HepG2 (cell line): ENCODE results near the gene ZNRD2. TPM values are rescaled to one million over a fixed set of nuclear protein-coding genes. Genes with fewer than 3 reads are reported as not detected.
A peak's percentile ranks its signal among the peaks of the same experiment; 100 is the strongest.

Source experiments
- CREM ChIP-seq, 2 experiments: sonication (generic) in 1 of 2; formaldehyde crosslinking in 1 of 2; IDR thresholded peaks; 2 replicates each; pipeline versions ENCODE4 v1.4.0 to v1.6.1; 2016 to 2020; ENCODE audit warnings: antibody characterized with exemption in 1 of 2, mild to moderate bottlenecking in 1 of 2, missing genetic modification reagents in 1 of 2
- EEA1 ChIP-seq: sonication (generic); formaldehyde crosslinking; IDR thresholded peaks from 2 replicates; pipeline ENCODE4 v1.5.1; 2020; ENCODE audit warnings: mild to moderate bottlenecking, missing genetic modification reagents, borderline replicate concordance
- GATAD2A ChIP-seq: IDR thresholded peaks from 2 replicates; pipeline ENCODE4 v1.6.1; 2016
- HBP1 ChIP-seq: IDR thresholded peaks from 2 replicates; pipeline ENCODE4 v1.6.1; 2016; ENCODE audit warnings: low read depth, control low read depth
- HMG20A ChIP-seq: IDR thresholded peaks from 2 replicates; pipeline ENCODE4 v1.6.1; 2016; ENCODE audit warnings: borderline replicate concordance
- KAT8 ChIP-seq: IDR thresholded peaks from 2 replicates; pipeline ENCODE4 v1.6.1; 2016; ENCODE audit warnings: missing genetic modification reagents, missing compliant biosample characterization
- KMT2A ChIP-seq: sonication (generic); formaldehyde crosslinking; IDR thresholded peaks from 2 replicates; pipeline ENCODE4 v1.4.0; 2020; ENCODE audit warnings: missing genetic modification reagents
- MAX ChIP-seq: IDR thresholded peaks from 2 replicates; pipeline ENCODE4 v1.6.1; 2012; ENCODE audit warnings: inconsistent platforms
- MAZ ChIP-seq, 2 experiments: sonication (generic) in 1 of 2; formaldehyde crosslinking in 1 of 2; IDR thresholded peaks; 2 replicates each; pipeline versions ENCODE4 v1.5.0 to v1.6.1; 2012 to 2020; ENCODE audit warnings: low read depth in 2 of 2, mild to moderate bottlenecking in 2 of 2, borderline replicate concordance in 1 of 2, improper control_type of control experiment in 1 of 2, low read length in 1 of 2, missing genetic modification reagents in 1 of 2, moderate library complexity in 1 of 2
- MEIS2 ChIP-seq: sonication (generic); formaldehyde crosslinking; IDR thresholded peaks from 2 replicates; pipeline ENCODE4 v1.9.0; 2021; ENCODE audit warnings: mild to moderate bottlenecking, missing genetic modification reagents
- NCOR1 ChIP-seq: fragments of 200-600 bp; sonication (generic); IDR thresholded peaks from 2 replicates; pipeline ENCODE4 v1.7.0; 2017; ENCODE audit warnings: antibody characterized with exemption, low read length, borderline replicate concordance
- NFKB2 ChIP-seq: sonication (generic); formaldehyde crosslinking; IDR thresholded peaks from 2 replicates; pipeline ENCODE4 v1.4.0; 2020; ENCODE audit warnings: missing genetic modification reagents, borderline replicate concordance
- NR3C1 ChIP-seq: sonication (generic); formaldehyde crosslinking; IDR thresholded peaks from 2 replicates; pipeline ENCODE4 v1.4.0; 2020; ENCODE audit warnings: missing genetic modification reagents
- POLR2AphosphoS2 ChIP-seq: IDR thresholded peaks from 2 replicates; pipeline ENCODE4 v1.6.1; 2011; ENCODE audit warnings: low read depth, low read length, improper control_type of control experiment
- RXRA ChIP-seq: sonication (generic); formaldehyde crosslinking; IDR thresholded peaks from 2 replicates; pipeline ENCODE4 v1.5.1; 2020; ENCODE audit warnings: missing genetic modification reagents
- RXRB ChIP-seq: IDR thresholded peaks from 2 replicates; pipeline ENCODE4 v1.6.1; 2016; ENCODE audit warnings: borderline replicate concordance, missing genetic modification reagents, missing compliant biosample characterization
- SIN3A ChIP-seq: IDR thresholded peaks from 2 replicates; pipeline ENCODE4 v1.6.1; 2011; ENCODE audit warnings: low read depth, mild to moderate bottlenecking, control low read depth, low read length, borderline replicate concordance
- STAG1 ChIP-seq: sonication (generic); formaldehyde crosslinking; IDR thresholded peaks from 2 replicates; pipeline ENCODE4 v1.4.0; 2020; ENCODE audit warnings: missing genetic modification reagents
- SUZ12 ChIP-seq: fragments of 150-350 bp; IDR thresholded peaks from 2 replicates; pipeline ENCODE4 v1.6.1; 2014; ENCODE audit warnings: low read depth, low read length
- XRCC5 ChIP-seq: fragments of 200-400 bp; formaldehyde crosslinking; optimal IDR thresholded peaks from 2 replicates; pipeline ENCODE3; 2017; ENCODE audit warnings: mild to moderate bottlenecking, low read length
- ZBTB38 ChIP-seq: sonication (generic); formaldehyde crosslinking; IDR thresholded peaks from 2 replicates; pipeline ENCODE4 v1.5.1; 2020; ENCODE audit warnings: mild to moderate bottlenecking, missing genetic modification reagents
- ZNF30 ChIP-seq: sonication (generic); formaldehyde crosslinking; IDR thresholded peaks from 2 replicates; pipeline ENCODE4 v1.5.0; 2020; ENCODE audit warnings: mild to moderate bottlenecking, missing genetic modification reagents
- polyA plus RNA-seq, 8 experiments: library from polyadenylated mRNA; depleted of rRNA in 3 of 8; stranded (reverse) in 7 of 8; unstranded in 1 of 8; fragments of >200 nt; fragmentation: Illumina TruSeq in 4 of 8; extraction: Trizol in 4 of 8; gene quantifications; 2 replicates each; pipeline versions ENCODE4 v1.2.1 to v1.2.3, GENCODE V29; 2011 to 2016; ENCODE audit warnings: low read depth in 4 of 8, missing spikeins in 1 of 8, mixed read lengths in 1 of 8; ENCODE audit not compliant: insufficient read depth in 1 of 8
- total RNA-seq, 5 experiments: library from RNA; depleted of rRNA; stranded (reverse); fragments of >200 nt; fragmentation: Illumina TruSeq; extraction: Trizol; gene quantifications; 2 replicates each; pipeline ENCODE4 v1.2.3, GENCODE V29; 2016; ENCODE audit warnings: low read depth in 1 of 5
- TF ChIP-seq, protein P1 (sequence below): sonication (generic); formaldehyde crosslinking; IDR thresholded peaks from 2 replicates; pipeline ENCODE4 v1.9.0; 2022; ENCODE audit warnings: low read depth, missing genetic modification reagents
- TF ChIP-seq, protein P2 (sequence below): sonication (generic); formaldehyde crosslinking; IDR thresholded peaks from 2 replicates; pipeline ENCODE4 v1.8.1; 2022; ENCODE audit warnings: mild to moderate bottlenecking, missing genetic modification reagents
- TF ChIP-seq, protein P3 (sequence below): sonication (generic); formaldehyde crosslinking; IDR thresholded peaks from 2 replicates; pipeline ENCODE4 v1.8.0; 2022; ENCODE audit warnings: missing genetic modification reagents, mild to moderate bottlenecking, borderline replicate concordance

Gene ZNRD2
- total and polyA plus RNA-seq, 2 of the 13 experiments (the other 11 are each of a cell fraction or from before 2014, with no cell fraction given), result 29.2 to 34.0 TPM

DNA sequence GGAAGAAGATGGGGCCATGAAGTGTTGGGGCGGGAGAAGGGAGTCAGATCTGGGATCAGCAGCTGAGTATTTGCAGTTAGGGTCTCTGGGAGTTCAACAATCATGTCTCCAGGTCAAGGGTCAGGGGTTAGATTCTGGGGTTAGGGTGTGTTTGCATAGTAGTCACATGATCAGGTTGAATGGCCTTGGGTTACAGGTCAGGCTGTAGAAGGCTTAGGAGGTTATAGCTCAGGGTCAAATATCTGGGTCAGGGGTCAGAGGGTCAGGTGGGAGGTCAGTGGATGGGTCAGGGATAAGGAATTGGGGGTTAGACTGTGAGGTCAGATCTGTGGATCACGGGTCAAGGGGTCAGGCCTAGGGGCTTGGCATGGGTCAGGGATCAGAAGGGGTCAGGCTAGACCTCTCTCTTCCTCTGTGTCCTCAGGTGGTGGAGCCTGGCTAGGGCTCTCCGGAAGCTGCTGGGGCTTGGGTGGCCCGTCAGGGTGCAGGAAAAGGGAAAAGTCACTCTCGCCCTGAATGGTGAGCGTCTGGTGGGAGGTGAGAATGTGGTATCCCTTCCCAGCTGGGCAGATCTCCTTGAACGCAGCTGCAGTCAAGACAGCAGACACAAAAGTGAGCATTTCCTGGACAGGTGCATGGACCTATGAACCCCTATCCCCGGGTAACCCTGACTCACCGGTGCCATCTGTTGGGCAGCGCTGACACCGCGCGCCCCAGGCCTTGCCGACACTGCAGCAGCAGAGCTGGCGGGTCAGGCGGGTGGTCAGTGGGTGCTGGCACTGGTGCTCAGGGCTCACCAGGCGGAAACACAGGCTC, 18.5 kb upstream of the ZNRD2 start (continued):
- TF ChIP-seq, protein P1, sequence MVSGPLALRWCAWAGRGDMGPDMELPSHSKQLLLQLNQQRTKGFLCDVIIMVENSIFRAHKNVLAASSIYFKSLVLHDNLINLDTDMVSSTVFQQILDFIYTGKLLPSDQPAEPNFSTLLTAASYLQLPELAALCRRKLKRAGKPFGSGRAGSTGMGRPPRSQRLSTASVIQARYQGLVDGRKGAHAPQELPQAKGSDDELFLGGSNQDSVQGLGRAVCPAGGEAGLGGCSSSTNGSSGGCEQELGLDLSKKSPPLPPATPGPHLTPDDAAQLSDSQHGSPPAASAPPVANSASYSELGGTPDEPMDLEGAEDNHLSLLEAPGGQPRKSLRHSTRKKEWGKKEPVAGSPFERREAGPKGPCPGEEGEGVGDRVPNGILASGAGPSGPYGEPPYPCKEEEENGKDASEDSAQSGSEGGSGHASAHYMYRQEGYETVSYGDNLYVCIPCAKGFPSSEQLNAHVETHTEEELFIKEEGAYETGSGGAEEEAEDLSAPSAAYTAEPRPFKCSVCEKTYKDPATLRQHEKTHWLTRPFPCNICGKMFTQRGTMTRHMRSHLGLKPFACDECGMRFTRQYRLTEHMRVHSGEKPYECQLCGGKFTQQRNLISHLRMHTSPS (CRISPR knock-in tag), result peak; percentile 85
- TF ChIP-seq XRCC5, result peak; percentile 43
- TF ChIP-seq RXRB (CRISPR knock-in tag), result peak; percentile 98
- peak; percentile 100 for TF ChIP-seq ZBTB38 (CRISPR knock-in tag)
- TF ChIP-seq NFKB2 (CRISPR knock-in tag), result 0 out of 2 replicates have a peak, but pooled peaks have one; percentile 31
- TF ChIP-seq CREM (IDR thresholded peaks at IDR 0.05), result no peak
- no peak for TF ChIP-seq CREM (CRISPR knock-in tag; IDR thresholded peaks at IDR 0.05)
- no peak for TF ChIP-seq KMT2A (CRISPR knock-in tag)
- peak; percentile 83 for TF ChIP-seq NCOR1
- TF ChIP-seq HMG20A (CRISPR knock-in tag), result 0 out of 2 replicates have a peak, but pooled peaks have one; percentile 23
- TF ChIP-seq ZNF30 (CRISPR knock-in tag), result no peak
- no peak for TF ChIP-seq NR3C1 (CRISPR knock-in tag)
- TF ChIP-seq RXRA (CRISPR knock-in tag), result peak; percentile 100
- TF ChIP-seq GATAD2A (CRISPR knock-in tag), result peak; percentile 57
- no peak for TF ChIP-seq MEIS2 (CRISPR knock-in tag)
- TF ChIP-seq, protein P2, sequence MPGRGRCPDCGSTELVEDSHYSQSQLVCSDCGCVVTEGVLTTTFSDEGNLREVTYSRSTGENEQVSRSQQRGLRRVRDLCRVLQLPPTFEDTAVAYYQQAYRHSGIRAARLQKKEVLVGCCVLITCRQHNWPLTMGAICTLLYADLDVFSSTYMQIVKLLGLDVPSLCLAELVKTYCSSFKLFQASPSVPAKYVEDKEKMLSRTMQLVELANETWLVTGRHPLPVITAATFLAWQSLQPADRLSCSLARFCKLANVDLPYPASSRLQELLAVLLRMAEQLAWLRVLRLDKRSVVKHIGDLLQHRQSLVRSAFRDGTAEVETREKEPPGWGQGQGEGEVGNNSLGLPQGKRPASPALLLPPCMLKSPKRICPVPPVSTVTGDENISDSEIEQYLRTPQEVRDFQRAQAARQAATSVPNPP (CRISPR knock-in tag), result no peak
- TF ChIP-seq, protein P3, sequence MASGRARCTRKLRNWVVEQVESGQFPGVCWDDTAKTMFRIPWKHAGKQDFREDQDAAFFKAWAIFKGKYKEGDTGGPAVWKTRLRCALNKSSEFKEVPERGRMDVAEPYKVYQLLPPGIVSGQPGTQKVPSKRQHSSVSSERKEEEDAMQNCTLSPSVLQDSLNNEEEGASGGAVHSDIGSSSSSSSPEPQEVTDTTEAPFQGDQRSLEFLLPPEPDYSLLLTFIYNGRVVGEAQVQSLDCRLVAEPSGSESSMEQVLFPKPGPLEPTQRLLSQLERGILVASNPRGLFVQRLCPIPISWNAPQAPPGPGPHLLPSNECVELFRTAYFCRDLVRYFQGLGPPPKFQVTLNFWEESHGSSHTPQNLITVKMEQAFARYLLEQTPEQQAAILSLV (CRISPR knock-in tag), result 0 out of 2 replicates have a peak, but pooled peaks have one; percentile 17
- TF ChIP-seq SIN3A, result 0 out of 2 replicates have a peak, but pooled peaks have one; percentile 36
- TF ChIP-seq SUZ12, result no peak
- TF ChIP-seq POLR2AphosphoS2, result no peak
- TF ChIP-seq MAX, result 0 out of 2 replicates have a peak, but pooled peaks have one; percentile 42
- no peak for TF ChIP-seq HBP1 (CRISPR knock-in tag)
- TF ChIP-seq EEA1 (CRISPR knock-in tag), result 0 out of 2 replicates have a peak, but pooled peaks have one; percentile 19
- TF ChIP-seq STAG1 (CRISPR knock-in tag), result peak; percentile 54
- TF ChIP-seq MAZ (IDR thresholded peaks at IDR 0.05; ENCODE audit: borderline replicate concordance, low read depth, low read length), result no peak
- TF ChIP-seq MAZ (CRISPR knock-in tag; IDR thresholded peaks at IDR 0.05; ENCODE audit: low read depth), result no peak
- 0 out of 2 replicates have a peak, but pooled peaks have one; percentile 24 for TF ChIP-seq KAT8
